OCI-LY1 (cell line): Measurements from ENCODE around the gene DUSP9.
"Not testable (repeated sequence)": the region's sequence is repeated elsewhere in the genome, so short reads cannot be mapped to it uniquely, and the experiment has no call there.

ENCODE experiments used
- CTCF ChIP-seq: fragments of 200-600 bp; sonication (generic), shearing (Covaris generic); IDR thresholded peaks from 2 replicates; pipeline ENCODE4 v1.5.1; 2017; ENCODE audit warnings: mild to moderate bottlenecking, antibody characterized with exemption, low read length, moderate library complexity, mixed read lengths
- EZH2 ChIP-seq: fragments of 200-600 bp; sonication (generic), shearing (Covaris generic); IDR thresholded peaks from 2 replicates; pipeline ENCODE4 v1.8.0; 2017; ENCODE audit warnings: borderline replicate concordance, mixed run types, mild to moderate bottlenecking, antibody characterized with exemption, low read length, moderate library complexity, mixed read lengths

GRCh38 chrX:153699784-153700371 is 52.9 kb downstream of the DUSP9 start:
- not testable (repeated sequence) for TF ChIP-seq CTCF, EZH2
